B cell (primary cell): ENCODE data around the gene RNF32. TPM values are rescaled to one million over a fixed set of nuclear protein-coding genes. Genes with fewer than 3 reads are reported as not detected.

Experiments
- ATAC-seq: fragments of 200-7000 bp; cut with Tn5 transposase; one replicate; pipeline ENCODE4 v1.10.0; 2021; ENCODE audit warnings: low read depth, mild to moderate bottlenecking, moderate number of reproducible peaks, moderate library complexity
- CTCF ChIA-PET: fragments of 350-600 bp; sonication (Branson Sonifier 250); formaldehyde crosslinking; loops from one replicate; lab custom pipeline; 2021; ENCODE audit warnings: antibody characterized with exemption, inconsistent platforms; lab: Charles Lee
- POLR2A ChIA-PET: fragments of 350-600 bp; sonication (Branson Sonifier 250); formaldehyde crosslinking; loops from one replicate; lab custom pipeline; 2021; ENCODE audit warnings: antibody characterized with exemption; lab: Charles Lee
- DNase-seq: peaks from one replicate; pipeline ENCODE4 v3.0.0; 2013
- H2AFZ ChIP-seq: 2 replicates; pipeline ENCODE4 v1.6.1; 2012; ENCODE audit warnings: mild to moderate bottlenecking, low read depth, low read length; ENCODE audit not compliant: insufficient read depth, poor library complexity, severe bottlenecking
- H3K27ac ChIP-seq, 2 donors: 1 replicate in 1 of 2; 2 replicates in 1 of 2; pipeline ENCODE4 v1.5.1; 2012 to 2013; ENCODE audit warnings: low read length in 2 of 2, mild to moderate bottlenecking in 2 of 2, moderate library complexity in 1 of 2
- H3K27me3 ChIP-seq, 4 experiments: fragments of 200-600 bp in 1 of 4; sonication (generic) in 1 of 4; replicated peaks in 1 of 4; 1 replicate in 2 of 4; 2 replicates in 2 of 4; pipeline versions ENCODE4 v1.6.1 to v1.7.0; 2013 to 2016; ENCODE audit warnings: low read length in 3 of 4, mild to moderate bottlenecking in 2 of 4, mixed read lengths in 1 of 4, moderate library complexity in 1 of 4; ENCODE audit not compliant: insufficient read depth in 4 of 4, control insufficient read depth in 3 of 4; ENCODE audit errors: control extremely low read depth in 1 of 4
- H3K36me3 ChIP-seq, 2 experiments: replicated peaks in 1 of 2; 1 replicate in 1 of 2; 2 replicates in 1 of 2; pipeline versions ENCODE4 v1.6.1 to v1.7.1; 2013; ENCODE audit warnings: low read length in 1 of 2; ENCODE audit not compliant: insufficient read depth in 2 of 2, control insufficient read depth in 1 of 2; ENCODE audit errors: control extremely low read depth in 1 of 2, extremely low read depth in 1 of 2
- H3K4me1 ChIP-seq, 2 donors: fragments of 200-600 bp in 1 of 2; sonication (generic) in 1 of 2; 1 replicate in 1 of 2; 2 replicates in 1 of 2; pipeline versions ENCODE4 v1.5.1 to v1.6.1; 2013 to 2017; ENCODE audit warnings: low read length in 2 of 2; ENCODE audit not compliant: control insufficient read depth in 2 of 2, insufficient read depth in 2 of 2
- H3K4me2 ChIP-seq: replicated peaks from 2 replicates; pipeline ENCODE3; 2012; ENCODE audit warnings: mild to moderate bottlenecking, low read depth, low read length; ENCODE audit not compliant: poor library complexity, severe bottlenecking
- H3K4me3 ChIP-seq, 5 experiments: fragments of 200-600 bp in 1 of 5; sonication (generic) in 1 of 5; 1 replicate in 3 of 5; 2 replicates in 2 of 5; pipeline versions ENCODE4 v1.5.1 to v1.7.0; 2011 to 2016; ENCODE audit warnings: low read length in 4 of 5, mild to moderate bottlenecking in 4 of 5, low read depth in 2 of 5, control low read depth in 1 of 5, moderate library complexity in 1 of 5; ENCODE audit not compliant: insufficient read depth in 1 of 5; ENCODE audit errors: control extremely low read depth in 1 of 5, extremely low read depth in 1 of 5
- H3K79me2 ChIP-seq: fragments of 200-600 bp; sonication (generic); one replicate; pipeline ENCODE4 v1.6.0; 2016; ENCODE audit warnings: low read length; ENCODE audit not compliant: control insufficient read depth, insufficient read depth
- H3K9ac ChIP-seq: fragments of 200-600 bp; sonication (generic); 2 replicates; pipeline ENCODE4 v1.6.1; 2017; ENCODE audit warnings: mild to moderate bottlenecking, low read length, moderate library complexity
- H3K9me3 ChIP-seq, 3 donors: one replicate each; pipeline versions ENCODE4 v1.6.1 to v1.7.1; 2013; ENCODE audit warnings: low read length in 2 of 3; ENCODE audit not compliant: control insufficient read depth in 2 of 3, insufficient read depth in 1 of 3; ENCODE audit errors: control extremely low read depth in 1 of 3
- H4K20me1 ChIP-seq: 2 replicates; pipeline ENCODE4 v1.6.0; 2012; ENCODE audit warnings: mild to moderate bottlenecking, low read length; ENCODE audit not compliant: insufficient read depth, control insufficient read depth, poor library complexity, severe bottlenecking
- H3K27ac Mint-ChIP-seq: one replicate; pipeline ENCODE4 v1.8.0; 2021; ENCODE audit warnings: mixed read lengths
- H3K27me3 Mint-ChIP-seq: one replicate; pipeline ENCODE4 v1.8.0; 2021; ENCODE audit warnings: mixed read lengths
- H3K4me1 Mint-ChIP-seq: one replicate; pipeline ENCODE4 v1.8.0; 2021; ENCODE audit warnings: mixed read lengths
- H3K4me3 Mint-ChIP-seq: one replicate; pipeline ENCODE4 v1.8.0; 2021; ENCODE audit warnings: mixed read lengths
- H3K9me3 Mint-ChIP-seq: one replicate; pipeline ENCODE4 v1.8.0; 2022; ENCODE audit warnings: mixed read lengths; ENCODE audit not compliant: insufficient read depth
- CTCF ChIP-seq: fragments of 200-600 bp; IDR thresholded peaks from one replicate; pipeline ENCODE4 v1.8.0; 2022; ENCODE audit warnings: antibody characterized with exemption, mild to moderate bottlenecking
- EZH2 ChIP-seq: IDR thresholded peaks from 2 replicates; pipeline ENCODE4 v1.6.1; 2012; ENCODE audit warnings: borderline replicate concordance, low read depth, mild to moderate bottlenecking, moderate library complexity, low read length; ENCODE audit not compliant: insufficient read depth, poor library complexity, severe bottlenecking
- WGBS: methylation state at CpG from one replicate; pipeline ENCODE4 v1.1.5; 2013; ENCODE audit warnings: missing lambda C conversion rate; ENCODE audit not compliant: insufficient coverage; 5-methylcytosine and 5-hydroxymethylcytosine counted together
- intact Hi-C: fragments of 100-400 bp; cut with micrococcal nuclease; formaldehyde crosslinking; loops from one replicate; pipeline ENCODE4 v1.10.0; 2022
- polyA plus RNA-seq: library from polyadenylated mRNA; depleted of rRNA; stranded (reverse); fragments of >200 nt; gene quantifications from 2 replicates; pipeline ENCODE4 v1.2.3, GENCODE V29; 2012
- total RNA-seq, 2 donors: library from RNA; stranded (reverse); fragments of 120-200 nt in 1 of 2; gene quantifications; 1 replicate in 1 of 2; 2 replicates in 1 of 2; pipeline versions ENCODE4 v1.2.3 to v1.2.4, GENCODE V29; 2013 to 2022

Gene RNF32
- total and polyA plus RNA-seq, 2 donors (not counting 1 experiment from before 2014, with no cell fraction given): 1.6 to 2.3 TPM

- peaks cover 0 to 4% (median 0%) of the 10 kb centered on the region in 4 experiments for H3K27me3 ChIP-seq
- H2AFZ ChIP-seq: peak overlapping the region; percentile 93
- ChIA-PET POLR2A (interaction anchor here (0.7 to 1.2 kb wide), 2 partner anchors 252 to 1342 kb away, joined by 3 to 4 read pairs; partner anchors contain the start of gene LMBR1), CTCF (interaction anchor here (1.3 kb wide), 2 partner anchors 252 to 308 kb away, joined by 3 to 5 read pairs; partner anchors contain the start of genes LMBR1 and NOM1)
- Mint-ChIP-seq H3K4me3 (peak overlapping the region; percentile 96), H3K27ac (peak overlapping the region; percentile 97), H3K27me3 (no peaks in the 10 kb centered on the region), H3K9me3 (peaks cover 5% of the 10 kb centered on the region), H3K4me1 (peaks cover 36% of the 10 kb centered on the region)
- H3K36me3 ChIP-seq: no peaks in the 10 kb centered on the region
- intact Hi-C loops: loop anchor here (2.0 to 5.0 kb wide), 5 partner anchors 251 to 1342 kb away; partner anchors contain the start of genes DNAJB6, LMBR1 and UBE3C
- H3K79me2 ChIP-seq: peaks cover 5% of the 10 kb centered on the region
- peak overlapping the region; percentile 97 for H3K9ac ChIP-seq
- H3K27ac ChIP-seq: peak overlapping the region; percentile 80 to 98
- TF ChIP-seq CTCF (no peak), EZH2 (no peak)
- H3K9me3 ChIP-seq: peaks cover 0 to 17% (median 0%) of the 10 kb centered on the region in 3 donors
- H3K4me3 ChIP-seq: peak overlapping the region in 4 of 5 experiments; percentile 64 to 96 (median 85)
- peak overlapping the region; percentile 90 for H3K4me2 ChIP-seq
- DNase-seq (no peak), ATAC-seq (peak; percentile 49)
- no peaks in the 10 kb centered on the region for H4K20me1 ChIP-seq
- under 1% methylated on average over 26 of the region's 30 CpGs for WGBS
- H3K4me1 ChIP-seq: peaks cover 11 to 26% of the 10 kb centered on the region in 2 donors
These were observed 443 bp downstream of the RNF32 start for GRCh38 chr7:156640949-156641485.
